Stimulated activated naive CD8-positive, alpha-beta T cell treated with anti-CD3 and anti-CD28 coated beads, Interleukin-15, amount 100 ng/mL, for 72 hours (primary cell): ENCODE data around the gene SYT1.

Experiments
- ATAC-seq: fragments of 150-1000 bp; cut with Tn5 transposase; 2 replicates; pipeline ENCODE4 v1.10.0; 2021; ENCODE audit warnings: mild to moderate bottlenecking, moderate library complexity
- DNase-seq, 2 donors: peaks; one replicate each; pipeline ENCODE4 v3.0.0; 2021 to 2022
- H3K27ac Mint-ChIP-seq, 2 donors: one replicate each; pipeline ENCODE4 v1.8.0; 2022; ENCODE audit warnings: mild to moderate bottlenecking in 2 of 2, mixed read lengths in 2 of 2, moderate library complexity in 2 of 2
- H3K27me3 Mint-ChIP-seq: one replicate; pipeline ENCODE4 v1.8.0; 2022; ENCODE audit warnings: mixed read lengths
- H3K4me1 Mint-ChIP-seq: one replicate; pipeline ENCODE4 v1.8.0; 2022; ENCODE audit warnings: mild to moderate bottlenecking, mixed read lengths
- H3K4me3 Mint-ChIP-seq, 2 donors: one replicate each; pipeline ENCODE4 v1.8.0; 2022; ENCODE audit warnings: mild to moderate bottlenecking in 2 of 2, mixed read lengths in 2 of 2, moderate library complexity in 1 of 2
- H3K9me3 Mint-ChIP-seq, 2 donors: one replicate each; pipeline ENCODE4 v1.8.0; 2022; ENCODE audit warnings: mixed read lengths in 2 of 2

SYT1 gene

DNA sequence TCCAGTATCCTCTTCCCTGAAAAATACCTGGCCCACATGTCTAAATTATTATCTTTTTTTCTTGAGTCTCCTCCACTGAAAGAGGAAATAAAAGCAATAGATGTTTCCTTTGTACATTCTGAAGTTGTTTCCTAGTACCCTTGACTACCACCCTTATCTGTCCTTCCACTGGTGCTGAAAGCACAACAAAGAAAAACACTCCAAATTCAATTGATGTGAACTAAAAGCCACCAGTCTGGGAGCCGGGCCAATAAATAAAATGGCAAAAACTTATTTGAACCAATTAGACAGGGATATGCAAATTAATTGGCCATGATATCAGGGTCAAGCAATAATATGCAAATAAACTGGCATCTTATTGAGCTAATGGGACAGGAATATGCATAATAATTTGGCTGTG is 495.7 kb downstream of the SYT1 start:
- no peak for DNase-seq
- Mint-ChIP-seq H3K4me3 (no peak overlapping the region), H3K27me3 (no peaks in the 10 kb centered on the region), H3K4me1 (no peaks in the 10 kb centered on the region), H3K9me3 (no peaks in the 10 kb centered on the region), H3K27ac (no peak overlapping the region)
- ATAC-seq = no peak

- no peak overlapping the region for H3K4me3 Mint-ChIP-seq
- no peak for DNase-seq
- H3K27me3 Mint-ChIP-seq = no peaks in the 10 kb centered on the region
- H3K4me1 Mint-ChIP-seq = no peaks in the 10 kb centered on the region
- no peak overlapping the region for H3K27ac Mint-ChIP-seq
- no peak for ATAC-seq
- H3K9me3 Mint-ChIP-seq = no peaks in the 10 kb centered on the region
Measured at GRCh38 chr12:79360936-79361335, 496.4 kb downstream of the SYT1 start.

DNA sequence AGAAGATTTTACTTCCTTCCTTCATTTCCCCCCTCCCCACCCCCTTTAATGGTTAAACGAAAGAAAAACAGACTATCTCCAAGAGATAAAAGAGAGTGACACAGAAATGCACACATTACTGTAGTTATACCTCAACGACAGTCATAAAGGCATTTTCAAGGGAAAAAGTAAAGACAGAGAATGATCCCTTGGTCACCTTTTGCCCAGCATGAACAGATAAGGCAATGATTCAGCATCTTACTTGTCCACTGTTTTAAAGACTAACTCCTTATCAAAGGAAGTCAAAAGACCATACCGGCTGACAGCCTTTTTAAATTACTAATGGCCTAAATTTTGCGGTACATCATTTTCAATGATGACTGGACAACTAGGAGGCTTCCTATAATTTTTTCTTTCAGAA is 499.6 kb downstream of the SYT1 start:
- Mint-ChIP-seq H3K27me3 (no peaks in the 10 kb centered on the region), H3K4me3 (no peak overlapping the region), H3K4me1 (no peaks in the 10 kb centered on the region), H3K9me3 (no peaks in the 10 kb centered on the region), H3K27ac (no peak overlapping the region)
- DNase-seq (no peak), ATAC-seq (no peak)

GRCh38 chr12:79366374-79366773 is 501.8 kb downstream of the SYT1 start:
- Mint-ChIP-seq H3K9me3 (no peaks in the 10 kb centered on the region), H3K27me3 (no peaks in the 10 kb centered on the region), H3K27ac (no peak overlapping the region), H3K4me3 (no peak overlapping the region), H3K4me1 (no peaks in the 10 kb centered on the region)
- ATAC-seq (no peak), DNase-seq (no peak)

DNA sequence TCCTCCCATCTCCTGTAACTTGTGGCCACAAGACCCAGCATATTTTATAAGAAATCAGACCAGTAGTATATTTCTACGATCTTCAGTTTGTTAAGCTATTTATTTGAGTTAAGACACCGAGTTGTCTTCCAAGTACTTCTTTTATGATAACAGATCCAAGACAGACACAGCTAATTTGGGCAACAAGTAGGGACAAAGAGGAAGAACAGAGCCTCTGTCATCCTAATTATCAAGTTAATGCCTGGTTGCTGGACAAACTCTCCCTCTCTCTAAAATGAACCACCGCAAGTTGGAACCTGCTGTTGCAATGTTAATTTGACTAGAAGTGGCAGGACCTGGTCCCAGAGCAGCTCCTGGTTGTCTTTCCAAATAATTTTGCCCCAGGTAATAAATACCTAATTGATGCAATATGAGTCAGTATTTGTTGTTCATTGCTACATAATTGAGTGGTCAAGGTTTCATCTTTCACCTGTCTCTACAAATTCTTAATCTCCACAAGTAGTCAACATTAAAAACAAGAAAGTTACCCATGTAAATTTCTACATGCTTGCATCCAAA is 502.5 kb downstream of the SYT1 start:
- no peaks in the 10 kb centered on the region for H3K4me1 Mint-ChIP-seq
- no peaks in the 10 kb centered on the region for H3K27me3 Mint-ChIP-seq
- no peaks in the 10 kb centered on the region for H3K9me3 Mint-ChIP-seq
- no peak overlapping the region for H3K4me3 Mint-ChIP-seq
- no peak overlapping the region for H3K27ac Mint-ChIP-seq
- ATAC-seq = no peak
- DNase-seq = no peak

- DNase-seq (no peak), ATAC-seq (no peak)
- H3K27ac Mint-ChIP-seq = no peak overlapping the region
- no peak overlapping the region for H3K4me3 Mint-ChIP-seq
- no peaks in the 10 kb centered on the region for H3K9me3 Mint-ChIP-seq
- H3K4me1 Mint-ChIP-seq = no peaks in the 10 kb centered on the region
- no peaks in the 10 kb centered on the region for H3K27me3 Mint-ChIP-seq
Measured at GRCh38 chr12:79370021-79370420, 505.4 kb downstream of the SYT1 start.

DNA sequence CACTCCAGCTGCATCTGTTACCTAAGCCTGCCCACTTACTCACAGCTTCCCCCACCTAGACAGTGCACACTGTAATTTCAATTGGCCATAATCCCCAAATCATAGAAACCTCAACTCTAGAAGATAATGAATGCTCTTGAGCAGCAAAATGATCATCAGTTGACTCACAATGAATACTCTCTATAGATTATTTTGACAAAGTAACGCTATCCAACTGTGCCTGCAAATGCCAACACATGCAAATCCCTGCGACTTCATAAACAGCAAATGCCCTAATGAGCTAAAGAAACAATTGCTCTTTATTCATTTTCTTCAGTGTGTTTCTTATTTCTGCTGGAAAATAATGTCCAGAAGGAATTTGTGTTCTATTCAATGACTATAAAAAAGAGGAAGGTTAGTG is 506.7 kb downstream of the SYT1 start:
- H3K27ac Mint-ChIP-seq = no peak overlapping the region
- H3K9me3 Mint-ChIP-seq = no peaks in the 10 kb centered on the region
- H3K27me3 Mint-ChIP-seq = no peaks in the 10 kb centered on the region
- DNase-seq = no peak
- no peak for ATAC-seq
- no peak overlapping the region for H3K4me3 Mint-ChIP-seq
- H3K4me1 Mint-ChIP-seq = no peaks in the 10 kb centered on the region

DNA sequence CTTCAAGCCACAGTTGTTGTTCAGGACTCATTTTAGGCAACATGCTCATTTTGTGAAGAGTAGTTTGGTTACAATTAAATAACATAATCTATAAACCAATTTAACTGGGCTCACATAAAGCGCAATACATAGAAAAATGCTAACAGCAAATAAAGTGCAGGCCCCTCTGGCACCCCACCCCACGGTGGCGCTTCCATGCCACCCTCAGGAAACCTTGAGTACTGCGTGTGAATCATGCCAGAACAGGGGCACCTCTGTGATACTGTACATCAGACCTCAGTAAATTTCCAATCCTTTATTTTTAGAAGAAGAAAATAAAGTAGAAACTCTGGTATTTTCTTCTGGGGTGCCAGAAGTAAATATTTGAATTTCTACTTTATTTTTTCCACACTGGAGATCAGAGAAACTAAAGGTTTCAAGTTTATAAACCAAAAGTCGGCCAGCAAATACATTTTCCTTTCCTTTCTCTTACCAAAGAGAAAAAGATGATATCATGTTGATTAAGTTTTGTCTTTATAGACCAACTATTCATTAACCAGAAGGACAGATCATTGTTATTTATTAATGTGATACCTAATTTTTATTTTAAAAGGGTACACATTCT is 509.4 kb downstream of the SYT1 start:
- peak in 1 of 2 donors; percentile 12 for DNase-seq
- Mint-ChIP-seq H3K9me3 (no peaks in the 10 kb centered on the region), H3K4me1 (no peaks in the 10 kb centered on the region), H3K27ac (no peak overlapping the region), H3K27me3 (no peaks in the 10 kb centered on the region), H3K4me3 (no peak overlapping the region)
- ATAC-seq = peak; percentile 46

- DNase-seq (no peak), ATAC-seq (no peak)
- no peaks in the 10 kb centered on the region for H3K27me3 Mint-ChIP-seq
- H3K27ac Mint-ChIP-seq = no peak overlapping the region
- no peaks in the 10 kb centered on the region for H3K9me3 Mint-ChIP-seq
- H3K4me1 Mint-ChIP-seq = no peaks in the 10 kb centered on the region
- no peak overlapping the region for H3K4me3 Mint-ChIP-seq
Measured at GRCh38 chr12:79374545-79374944, 510.0 kb downstream of the SYT1 start.

DNA sequence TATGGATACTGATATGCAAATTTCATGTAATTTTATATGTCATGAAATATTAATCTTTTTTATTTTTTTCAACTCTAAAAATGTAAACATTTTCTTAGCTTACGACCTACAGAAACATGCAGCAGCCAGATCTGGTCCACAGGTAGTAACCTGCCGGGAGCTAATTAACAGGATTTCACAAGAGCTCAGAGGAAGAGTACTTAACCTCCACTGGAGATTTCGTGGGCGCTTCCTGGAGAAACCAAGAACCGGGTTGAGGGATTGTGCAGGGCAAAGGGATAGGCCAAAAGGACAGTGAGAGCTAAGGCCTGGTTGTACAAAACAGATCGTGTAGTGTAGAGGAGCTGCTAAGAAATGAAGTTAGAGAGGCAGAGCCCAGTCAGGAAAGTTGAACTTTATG is 510.5 kb downstream of the SYT1 start:
- H3K27me3 Mint-ChIP-seq = peaks cover under 1% of the 10 kb centered on the region
- ATAC-seq = no peak
- H3K27ac Mint-ChIP-seq = no peak overlapping the region

DNA sequence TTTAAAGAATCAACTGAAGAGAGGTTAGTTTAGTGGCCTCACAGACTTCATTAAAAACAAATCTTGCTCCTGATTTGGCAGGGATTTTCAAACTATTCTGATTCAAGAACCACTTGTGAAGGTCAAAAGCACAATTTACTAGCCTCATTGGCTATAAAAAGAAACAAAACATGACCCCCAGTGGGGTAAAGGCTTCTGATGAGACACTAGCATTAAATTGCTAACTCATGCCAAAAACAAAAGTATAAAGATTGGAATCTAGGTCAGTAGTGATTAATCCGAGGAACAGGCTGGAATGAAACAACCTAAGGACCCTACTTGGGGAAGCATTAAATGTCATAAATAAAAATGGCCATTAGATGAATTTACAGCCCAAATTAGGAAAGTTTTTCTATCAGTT is 513.9 kb downstream of the SYT1 start:
- no peaks in the 10 kb centered on the region for H3K9me3 Mint-ChIP-seq
- H3K4me1 Mint-ChIP-seq = no peaks in the 10 kb centered on the region
- peaks cover 8% of the 10 kb centered on the region for H3K27me3 Mint-ChIP-seq
- ATAC-seq (no peak), DNase-seq (no peak)
- no peak overlapping the region for H3K27ac Mint-ChIP-seq
- H3K4me3 Mint-ChIP-seq = no peak overlapping the region

More for the DNA sequence above, 510.5 kb downstream of the SYT1 start:
- Mint-ChIP-seq H3K9me3 (no peaks in the 10 kb centered on the region), H3K4me3 (no peak overlapping the region), H3K4me1 (no peaks in the 10 kb centered on the region)
- no peak for DNase-seq

- H3K4me1 Mint-ChIP-seq = no peaks in the 10 kb centered on the region
- no peak overlapping the region for H3K4me3 Mint-ChIP-seq
- H3K9me3 Mint-ChIP-seq = no peaks in the 10 kb centered on the region
- peaks cover 8% of the 10 kb centered on the region for H3K27me3 Mint-ChIP-seq
- ATAC-seq (no peak), DNase-seq (no peak)
- no peak overlapping the region for H3K27ac Mint-ChIP-seq
Measured at GRCh38 chr12:79380402-79380801, 515.8 kb downstream of the SYT1 start.

- Mint-ChIP-seq H3K27ac (no peak overlapping the region), H3K27me3 (peaks cover 8% of the 10 kb centered on the region), H3K4me1 (no peaks in the 10 kb centered on the region), H3K9me3 (no peaks in the 10 kb centered on the region), H3K4me3 (no peak overlapping the region)
- ATAC-seq (no peak), DNase-seq (no peak)
Measured at GRCh38 chr12:79381248-79382208, 517.0 kb downstream of the SYT1 start.

- DNase-seq = no peak
- H3K4me1 Mint-ChIP-seq = no peaks in the 10 kb centered on the region
- peaks cover 8% of the 10 kb centered on the region for H3K27me3 Mint-ChIP-seq
- H3K4me3 Mint-ChIP-seq = no peak overlapping the region
- no peak for ATAC-seq
- no peak overlapping the region for H3K27ac Mint-ChIP-seq
- H3K9me3 Mint-ChIP-seq = no peaks in the 10 kb centered on the region
Measured at GRCh38 chr12:79384551-79384950, 520.0 kb downstream of the SYT1 start.

GRCh38 chr12:79388011-79388410 is 523.4 kb downstream of the SYT1 start:
- DNase-seq (no peak), ATAC-seq (no peak)
- H3K27me3 Mint-ChIP-seq = no peaks in the 10 kb centered on the region
- no peaks in the 10 kb centered on the region for H3K4me1 Mint-ChIP-seq
- H3K4me3 Mint-ChIP-seq = no peak overlapping the region
- no peaks in the 10 kb centered on the region for H3K9me3 Mint-ChIP-seq
- no peak overlapping the region for H3K27ac Mint-ChIP-seq

GRCh38 chr12:79393842-79394241 is 529.3 kb downstream of the SYT1 start:
- Mint-ChIP-seq H3K4me3 (no peak overlapping the region), H3K27me3 (peaks cover 8% of the 10 kb centered on the region), H3K27ac (no peak overlapping the region), H3K4me1 (no peaks in the 10 kb centered on the region), H3K9me3 (peaks cover 5 to 7% of the 10 kb centered on the region in 2 donors)
- DNase-seq (no peak), ATAC-seq (no peak)
